ENCODE measurements around the gene PDZRN4. TPM values are rescaled to one million over a fixed set of nuclear protein-coding genes. Genes with fewer than 3 reads are reported as not detected.

The PDZRN4 gene
- total and polyA plus RNA-seq, 2 donors (not counting 3 experiments of a cell fraction or from before 2014, with no cell fraction given): not detected

GRCh38 chr12:41459906-41460214 is 271.7 kb downstream of the PDZRN4 start:
- Histone ChIP-seq H3K9me3 (replicated peaks; ENCODE audit: control insufficient read depth, insufficient read depth, low read length) (no peaks in the 10 kb centered on the region), H3K4me1 (ENCODE audit: control insufficient read depth, extremely low read depth, insufficient read depth, low read length) (no peaks in the 10 kb centered on the region), H4K20me1 (replicated peaks; ENCODE audit: control insufficient read depth, extremely low read depth, insufficient read depth, low read length) (no peaks in the 10 kb centered on the region), H3K27me3 (ENCODE audit: control insufficient read depth in 2 of 2, insufficient read depth in 2 of 2, low read length in 2 of 2) (no peaks in the 10 kb centered on the region), H3K4me2 (ENCODE audit: insufficient read depth, low read length) (no peak overlapping the region), H3K9ac (replicated peaks; ENCODE audit: extremely low read depth, insufficient read depth, low read length) (no peak overlapping the region), H3K36me3 (ENCODE audit: control insufficient read depth in 2 of 2, extremely low read depth in 1 of 2, insufficient read depth in 2 of 2, low read length in 2 of 2) (no peaks in the 10 kb centered on the region), H3K79me2 (ENCODE audit: control insufficient read depth, insufficient read depth, low read length) (no peaks in the 10 kb centered on the region), H3K4me3 (replicated peaks in 1 of 3; ENCODE audit: insufficient read depth in 1 of 3, low read depth in 1 of 3, low read length in 3 of 3) (no peak overlapping the region), H2AFZ (ENCODE audit: low read depth, low read length) (no peak overlapping the region), H3K9me1 (replicated peaks; ENCODE audit: control insufficient read depth, extremely low read depth, insufficient read depth, low read length) (no peaks in the 10 kb centered on the region), H3K27ac (ENCODE audit: insufficient read depth, low read depth, low read length) (no peak overlapping the region)
- no TSS peak for BruUV-seq (replicated peaks)
- FAIRE-seq (no peak), DNase-seq (ENCODE audit: low read depth, low spot score) (no peak)
- ChIA-PET CTCF (interaction anchor here (0.9 kb wide), 1 partner anchor 20 kb away, joined by 3 read pairs; no protein-coding TSS in a partner anchor), POLR2A (no interaction called here)
- dilution Hi-C loops (cut with MboI; ENCODE audit: extremely low pct_ligation_motif_present, low sequenced_read_pairs): no loop called here
- TF ChIP-seq GATA2 (IDR thresholded peaks at IDR 0.05; ENCODE audit: insufficient read depth, insufficient read length, low read depth, low read length) (no peak), MAX (IDR thresholded peaks at IDR 0.05; ENCODE audit: insufficient read depth, insufficient read length) (no peak), MYC (IDR thresholded peaks at IDR 0.05; ENCODE audit: low read depth, low read length) (no peak), EZH2 (IDR thresholded peaks at IDR 0.05; ENCODE audit: borderline replicate concordance, low read depth, low read length, severe bottlenecking) (no peak), POLR2AphosphoS5 (IDR thresholded peaks at IDR 0.05; ENCODE audit: insufficient read depth, low read depth, low read length) (no peak), JUN (IDR thresholded peaks at IDR 0.05; ENCODE audit: borderline replicate concordance, insufficient read depth, insufficient read length, low read depth) (no peak), POLR2A (IDR thresholded peaks at IDR 0.05; ENCODE audit: low read depth, low read length) (no peak), FOS (IDR thresholded peaks at IDR 0.05; ENCODE audit: borderline replicate concordance, insufficient read depth, low read length) (no peak), CTCF (IDR thresholded peaks at IDR 0.05; ENCODE audit: extremely low read depth in 1 of 2, insufficient read depth in 1 of 2, low read depth in 1 of 2, low read length in 2 of 2) (no peak)
- intact Hi-C loops (cut with micrococcal nuclease): no loop called here
